K562 (cell line): ENCODE measurements around the gene FOCAD. TPM values are rescaled to one million over a fixed set of nuclear protein-coding genes. Genes with fewer than 3 reads are reported as not detected.

ENCODE experiments used
- ATAC-seq: fragments of 200-7000 bp; cut with Tn5 transposase; 3 replicates; pipeline ENCODE4 v1.9.1; 2020; ENCODE audit warnings: moderate library complexity
- BruUV-seq: library from RNA; stranded (reverse); fragments of 400-500 nt; replicated peaks from 2 replicates; lab custom pipeline; 2021; lab: Mats Ljungman, UMichigan
- CTCF ChIA-PET: fragments of 300-600 bp; formaldehyde crosslinking; extraction: SDS; loops from one replicate; lab custom pipeline; 2021; ENCODE audit warnings: low intra/inter-chr PET ratio; lab: Yijun Ruan, JAX
- POLR2A ChIA-PET: fragments of 300-600, 350-650 bp; sonication (Branson Sonifier 250); formaldehyde crosslinking; extraction: SDS; loops from one replicate; lab custom pipeline; 2021; ENCODE audit warnings: antibody characterized with exemption, inconsistent platforms; lab: Yijun Ruan, JAX
- DNase-seq, 4 experiments: peaks; one replicate each; pipeline versions ENCODE4 v3.0.0 to v3.0.0-alpha.2; 2011 to 2018; ENCODE audit warnings: low spot score in 3 of 4, mixed read lengths in 3 of 4; ENCODE audit errors: extremely low read depth in 1 of 4
- FAIRE-seq: peaks from 2 replicates; lab custom pipeline; 2011; peaks lifted over from hg19 to GRCh38; lab: Jason Lieb, UNC
- H2AFZ ChIP-seq: 2 replicates; pipeline ENCODE4 v1.6.0; 2011; ENCODE audit warnings: low read depth, low read length, control low read depth, inconsistent platforms
- H3K27ac ChIP-seq: fragments of 200-600 bp; 3 replicates; pipeline ENCODE4 v1.8.0; 2011; ENCODE audit warnings: low read depth, mild to moderate bottlenecking, control low read depth, inconsistent platforms, low read length, moderate library complexity, mixed read lengths; ENCODE audit errors: extremely low read depth
- H3K27me3 ChIP-seq, 2 experiments: fragments of 300-600 bp in 1 of 2; 2 replicates in 1 of 2; 3 replicates in 1 of 2; pipeline versions ENCODE4 v1.6.0 to v1.8.0; 2011; ENCODE audit warnings: inconsistent platforms in 2 of 2, low read length in 2 of 2, mild to moderate bottlenecking in 1 of 2, mixed read lengths in 1 of 2, moderate library complexity in 1 of 2; ENCODE audit not compliant: control insufficient read depth in 2 of 2, insufficient read depth in 2 of 2
- H3K36me3 ChIP-seq: fragments of 300-600 bp; 3 replicates; pipeline ENCODE4 v1.8.0; 2011; ENCODE audit warnings: mild to moderate bottlenecking, low read length, inconsistent platforms; ENCODE audit not compliant: control insufficient read depth, insufficient read depth
- H3K4me1 ChIP-seq, 2 experiments: fragments of 200-600 bp in 1 of 2; replicated peaks in 1 of 2; 2 replicates in 1 of 2; 3 replicates in 1 of 2; pipeline versions ENCODE4 v1.5.1 to v1.8.0; 2011; ENCODE audit warnings: inconsistent platforms in 2 of 2, low read length in 2 of 2, mild to moderate bottlenecking in 1 of 2, mixed read lengths in 1 of 2, moderate library complexity in 1 of 2; ENCODE audit not compliant: control insufficient read depth in 2 of 2, insufficient read depth in 2 of 2
- H3K4me2 ChIP-seq: 2 replicates; pipeline ENCODE4 v1.6.1; 2011; ENCODE audit warnings: low read length, control low read depth, inconsistent platforms, mixed read lengths; ENCODE audit not compliant: insufficient read depth
- H3K4me3 ChIP-seq: fragments of 200-600 bp; sonication (generic), shearing (Covaris generic); 2 replicates; pipeline ENCODE4 v1.5.1; 2016; ENCODE audit warnings: control low read depth, inconsistent platforms
- H3K79me2 ChIP-seq: fragments of 200-600 bp; 3 replicates; pipeline ENCODE4 v1.8.0; 2011; ENCODE audit warnings: low read length, inconsistent platforms; ENCODE audit not compliant: control insufficient read depth, insufficient read depth
- H3K9ac ChIP-seq, 2 experiments: 2 replicates each; pipeline versions ENCODE4 v1.6.0 to v1.6.1; 2011; ENCODE audit warnings: low read depth in 2 of 2, low read length in 2 of 2, control low read depth in 1 of 2, inconsistent platforms in 1 of 2, mild to moderate bottlenecking in 1 of 2, mixed read lengths in 1 of 2; ENCODE audit not compliant: insufficient read depth in 1 of 2
- H3K9me1 ChIP-seq: one replicate; pipeline ENCODE4 v1.6.0; 2011; ENCODE audit warnings: inconsistent platforms, mild to moderate bottlenecking, low read length, moderate library complexity; ENCODE audit not compliant: control insufficient read depth, insufficient read depth
- H3K9me3 ChIP-seq: replicated peaks from 2 replicates; pipeline ENCODE4 v1.5.1; 2011; ENCODE audit warnings: low read depth, low read length, inconsistent platforms; ENCODE audit not compliant: control insufficient read depth, insufficient read depth
- H4K20me1 ChIP-seq: replicated peaks from 2 replicates; pipeline ENCODE4 v1.6.1; 2011; ENCODE audit warnings: low read length, inconsistent platforms, mixed read lengths; ENCODE audit not compliant: control insufficient read depth, insufficient read depth
- BCOR ChIP-seq: fragments of 450-650 bp; IDR thresholded peaks from 2 replicates; pipeline ENCODE4 v1.6.1; 2016
- CEBPZ ChIP-seq: fragments of 150-350 bp; IDR thresholded peaks from 2 replicates; pipeline ENCODE4 v1.6.1; 2014; ENCODE audit warnings: low read depth, mild to moderate bottlenecking, low read length, borderline replicate concordance
- HCFC1 ChIP-seq: IDR thresholded peaks from 2 replicates; pipeline ENCODE4 v1.6.1; 2012; ENCODE audit warnings: low read depth, low read length, improper control_type of control experiment
- NKRF ChIP-seq: fragments of 450-650 bp; IDR thresholded peaks from 2 replicates; pipeline ENCODE4 v1.6.1; 2016; ENCODE audit warnings: borderline replicate concordance
- WGBS: fragments of 100-300 bp; shearing (Covaris generic); methylation state at CpG from one replicate; pipeline ENCODE4 v1.1.6; 2016; ENCODE audit warnings: low coverage, mixed read lengths; ENCODE audit not compliant: insufficient coverage; ENCODE audit errors: missing lambda C conversion rate; 5-methylcytosine and 5-hydroxymethylcytosine counted together
- in situ Hi-C: fragments of 300-500 bp; cut with MboI; formaldehyde crosslinking; loops from 4 replicates; pipeline ENCODE4 v1.15.0; 2018; ENCODE audit warnings: inconsistent platforms, mixed read lengths
- intact Hi-C: fragments of 100-400 bp; cut with micrococcal nuclease; formaldehyde crosslinking; loops from 2 replicates; pipeline ENCODE4 v1.14.2; 2022
- polyA plus RNA-seq, 8 experiments: library from polyadenylated mRNA; depleted of rRNA in 4 of 8; stranded (reverse) in 5 of 8; unstranded in 3 of 8; fragments of >200 nt; fragmentation: Nextera tagmentation in 2 of 8; fragmentation: Illumina TruSeq in 1 of 8; extraction: Ambion mirVana in 2 of 8; extraction: Trizol in 1 of 8; gene quantifications; 2 replicates each; pipeline versions ENCODE4 v1.2.1 to v1.2.3, GENCODE V29; 2011 to 2014; ENCODE audit warnings: inconsistent platforms in 1 of 8, missing spikeins in 1 of 8
- total RNA-seq, 7 experiments: library from RNA; depleted of rRNA in 6 of 7; stranded (reverse); fragments of >200 nt in 6 of 7; fragmentation: Illumina TruSeq in 2 of 7; extraction: Trizol in 2 of 7; gene quantifications; 2 replicates each; pipeline versions ENCODE4 v1.2.1 to v1.2.3, GENCODE V29; 2011 to 2021; ENCODE audit warnings: low replicate concordance in 1 of 7
- TF ChIP-seq, protein P1 (sequence below): IDR thresholded peaks from 2 replicates; pipeline ENCODE4 v1.6.1; 2012; ENCODE audit warnings: low read depth, low read length, improper control_type of control experiment, borderline replicate concordance
- TF ChIP-seq, protein P2 (sequence below): fragments of 450-650 bp; IDR thresholded peaks from 2 replicates; pipeline ENCODE4 v1.6.1; 2017; ENCODE audit warnings: antibody characterized with exemption

The FOCAD gene
- total and polyA plus RNA-seq, 9 of the 15 experiments (the other 6 are each of a cell fraction or from before 2014, with no cell fraction given): 0.13 to 2.4 (median 1.6) TPM

GRCh38 chr9:20702570-20702969, 18.5 kb downstream of the FOCAD start:
- Histone ChIP-seq H3K79me2 (no peaks in the 10 kb centered on the region), H3K27ac (no peak overlapping the region), H3K9me1 (no peaks in the 10 kb centered on the region), H3K4me1 (no peaks in the 10 kb centered on the region), H4K20me1 (no peaks in the 10 kb centered on the region), H3K9ac (no peak overlapping the region), H3K9me3 (no peaks in the 10 kb centered on the region), H2AFZ (no peak overlapping the region), H3K4me2 (no peak overlapping the region), H3K27me3 (no peaks in the 10 kb centered on the region), H3K4me3 (no peak overlapping the region), H3K36me3 (no peaks in the 10 kb centered on the region)
- POLR2A ChIA-PET: no interaction called here
- 32% methylated on average over 4 of the region's 4 CpGs for WGBS
- no peak for DNase-seq
- FAIRE-seq: no peak
- intact Hi-C loops (no loop called here), in situ Hi-C loops (no loop called here)
- no peak for ATAC-seq
- TF ChIP-seq NKRF (no peak), HCFC1 (no peak), BCOR (no peak), CEBPZ (no peak)
- TF ChIP-seq, protein P1, sequence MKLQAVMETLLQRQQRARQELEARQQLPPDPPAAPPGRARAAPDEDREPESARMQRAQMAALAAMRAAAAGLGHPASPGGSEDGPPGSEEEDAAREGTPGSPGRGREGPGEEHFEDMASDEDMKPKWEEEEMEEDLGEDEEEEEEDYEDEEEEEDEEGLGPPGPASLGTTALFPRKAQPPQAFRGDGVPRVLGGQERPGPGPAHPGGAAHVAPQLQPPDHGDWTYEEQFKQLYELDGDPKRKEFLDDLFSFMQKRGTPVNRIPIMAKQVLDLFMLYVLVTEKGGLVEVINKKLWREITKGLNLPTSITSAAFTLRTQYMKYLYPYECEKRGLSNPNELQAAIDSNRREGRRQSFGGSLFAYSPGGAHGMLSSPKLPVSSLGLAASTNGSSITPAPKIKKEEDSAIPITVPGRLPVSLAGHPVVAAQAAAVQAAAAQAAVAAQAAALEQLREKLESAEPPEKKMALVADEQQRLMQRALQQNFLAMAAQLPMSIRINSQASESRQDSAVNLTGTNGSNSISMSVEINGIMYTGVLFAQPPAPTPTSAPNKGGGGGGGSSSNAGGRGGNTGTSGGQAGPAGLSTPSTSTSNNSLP: no peak
- TF ChIP-seq, protein P2, sequence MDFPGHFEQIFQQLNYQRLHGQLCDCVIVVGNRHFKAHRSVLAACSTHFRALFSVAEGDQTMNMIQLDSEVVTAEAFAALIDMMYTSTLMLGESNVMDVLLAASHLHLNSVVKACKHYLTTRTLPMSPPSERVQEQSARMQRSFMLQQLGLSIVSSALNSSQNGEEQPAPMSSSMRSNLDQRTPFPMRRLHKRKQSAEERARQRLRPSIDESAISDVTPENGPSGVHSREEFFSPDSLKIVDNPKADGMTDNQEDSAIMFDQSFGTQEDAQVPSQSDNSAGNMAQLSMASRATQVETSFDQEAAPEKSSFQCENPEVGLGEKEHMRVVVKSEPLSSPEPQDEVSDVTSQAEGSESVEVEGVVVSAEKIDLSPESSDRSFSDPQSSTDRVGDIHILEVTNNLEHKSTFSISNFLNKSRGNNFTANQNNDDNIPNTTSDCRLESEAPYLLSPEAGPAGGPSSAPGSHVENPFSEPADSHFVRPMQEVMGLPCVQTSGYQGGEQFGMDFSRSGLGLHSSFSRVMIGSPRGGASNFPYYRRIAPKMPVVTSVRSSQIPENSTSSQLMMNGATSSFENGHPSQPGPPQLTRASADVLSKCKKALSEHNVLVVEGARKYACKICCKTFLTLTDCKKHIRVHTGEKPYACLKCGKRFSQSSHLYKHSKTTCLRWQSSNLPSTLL: no peak
- CTCF ChIA-PET: no interaction called here
- no TSS peak for BruUV-seq
